GM21360 (cell line): ENCODE data around the gene TGFA.
"Not testable (repeated sequence)": the region's sequence is repeated elsewhere in the genome, so short reads cannot be mapped to it uniquely, and the experiment has no call there.

Experiments
- ATAC-seq: cut with Tn5 transposase; IDR thresholded peaks from one replicate; pipeline ENCODE4 v1.9.1; 2021; ENCODE audit warnings: mild to moderate bottlenecking, moderate library complexity; ENCODE audit not compliant: unreplicated experiment

The TGFA gene

DNA sequence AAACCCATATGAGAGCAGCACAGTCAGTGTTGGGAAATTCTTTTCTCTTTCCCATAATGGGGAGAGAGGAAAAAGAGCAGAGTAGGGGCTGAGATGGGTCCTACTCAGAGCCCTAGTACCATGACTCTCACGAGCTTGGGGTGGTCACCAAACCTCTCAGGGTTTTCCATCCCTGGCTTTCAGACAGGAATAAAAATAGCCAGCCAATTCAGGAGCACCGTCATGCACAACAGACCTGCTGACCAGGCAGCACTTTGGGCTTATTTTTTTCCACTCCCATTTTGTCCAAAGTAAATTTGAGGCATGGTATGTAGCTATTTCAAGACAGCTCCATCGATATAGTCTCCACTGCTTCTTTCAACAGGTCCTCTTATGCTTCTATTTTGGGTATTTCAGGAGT, 86.4 kb downstream of the TGFA start:
- ATAC-seq, result no peak

DNA sequence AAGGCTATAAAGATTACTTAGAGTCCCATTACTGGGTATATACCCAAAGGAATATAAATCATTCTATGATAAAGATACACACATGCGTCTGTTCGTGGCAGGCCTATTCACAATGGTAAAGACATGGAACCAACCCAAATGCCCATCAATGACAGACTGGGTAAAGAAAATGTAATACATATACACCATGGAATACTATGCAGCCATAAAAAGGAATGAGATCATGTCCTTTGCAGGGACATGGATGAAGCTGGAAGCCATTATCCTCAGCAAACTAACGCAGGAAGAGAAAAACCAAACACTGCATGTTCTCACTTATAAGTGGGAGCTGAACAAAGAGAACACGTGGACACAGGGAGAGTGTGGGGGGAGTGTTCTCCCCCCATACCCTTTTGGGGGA, 87.0 kb downstream of the TGFA start:
- ATAC-seq, result not testable (repeated sequence)

DNA sequence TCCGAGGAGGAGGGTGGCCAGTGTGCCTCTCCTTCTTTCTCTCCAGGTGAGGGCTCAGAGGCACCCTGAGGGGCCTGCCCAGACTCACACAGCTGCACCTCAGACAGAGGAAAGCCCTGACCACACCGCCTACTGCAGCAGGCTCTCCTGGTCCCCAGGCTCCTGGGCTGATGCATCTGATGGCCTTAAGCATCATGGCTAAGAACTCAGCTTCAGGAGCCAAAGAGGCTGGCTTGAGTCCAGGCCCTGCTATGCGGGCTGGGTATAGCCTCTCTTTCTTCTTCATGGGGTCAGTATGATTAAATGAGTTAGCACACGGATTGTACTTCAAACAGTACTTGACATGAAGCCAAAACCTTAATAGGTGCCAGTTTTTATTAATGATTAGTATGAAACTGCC, 89.6 kb downstream of the TGFA start:
- no peak for ATAC-seq

DNA sequence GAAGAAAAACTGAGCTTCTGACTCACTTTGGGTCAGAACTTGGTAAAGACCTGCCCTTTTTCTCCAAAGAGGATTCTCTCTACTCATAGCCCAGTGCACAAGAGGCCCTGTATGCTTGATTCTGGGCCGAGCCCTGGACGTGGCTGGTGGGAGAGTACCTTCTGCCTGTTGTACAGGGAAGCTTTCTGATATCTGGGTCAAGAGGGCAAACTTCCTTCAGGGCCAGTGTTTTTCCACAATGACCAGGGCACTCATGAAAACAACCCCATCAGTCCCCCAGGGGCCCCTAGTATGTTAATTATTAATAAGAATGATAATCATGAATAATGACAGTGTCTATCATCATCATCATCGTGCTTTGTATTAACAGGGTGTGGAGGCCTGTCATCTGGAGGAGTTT, 90.0 kb downstream of the TGFA start:
- ATAC-seq, result no peak

DNA sequence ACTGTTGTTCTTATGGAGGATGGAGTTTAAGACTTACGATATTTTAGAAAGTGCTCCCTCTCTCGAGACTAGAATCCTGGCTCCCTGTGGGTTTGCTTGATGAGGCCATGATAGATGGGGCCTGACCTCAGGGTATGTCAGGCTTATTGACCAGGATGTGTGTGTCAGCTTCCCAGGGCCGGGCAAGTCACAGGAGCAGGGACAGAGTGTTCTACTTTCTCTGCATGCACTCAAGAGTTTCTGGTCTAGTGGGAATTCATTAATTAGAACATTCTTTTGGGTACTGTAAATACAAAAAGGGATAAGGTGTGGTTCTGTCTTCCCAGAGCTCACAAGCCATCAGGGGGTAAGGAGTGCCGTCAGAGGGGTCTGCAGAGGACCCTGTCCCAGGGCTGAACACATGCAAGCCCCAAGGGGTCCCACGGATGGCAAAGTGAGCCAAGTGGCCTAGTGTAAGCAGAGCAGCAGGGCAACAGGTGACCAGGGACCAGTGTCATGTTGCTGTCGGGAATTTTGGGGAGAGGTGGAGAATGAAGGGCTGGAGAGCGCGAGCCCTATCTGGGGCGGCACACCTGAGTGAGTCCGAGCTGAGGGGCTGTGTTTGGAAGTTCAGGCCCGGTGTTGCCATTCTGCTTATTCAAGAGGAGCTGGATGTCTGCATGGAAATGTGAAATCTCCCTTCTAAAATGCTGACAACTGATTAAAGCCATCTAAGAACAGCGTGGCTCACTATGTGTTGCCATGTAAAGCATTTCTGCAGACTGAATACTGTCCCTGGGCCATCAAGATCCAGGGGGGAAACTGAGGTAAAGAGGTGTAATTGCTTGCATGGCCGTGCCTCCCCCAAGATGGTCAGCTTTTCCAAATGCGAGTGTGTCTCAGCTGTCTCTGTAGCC, 91.4 kb downstream of the TGFA start:
- no peak for ATAC-seq

DNA sequence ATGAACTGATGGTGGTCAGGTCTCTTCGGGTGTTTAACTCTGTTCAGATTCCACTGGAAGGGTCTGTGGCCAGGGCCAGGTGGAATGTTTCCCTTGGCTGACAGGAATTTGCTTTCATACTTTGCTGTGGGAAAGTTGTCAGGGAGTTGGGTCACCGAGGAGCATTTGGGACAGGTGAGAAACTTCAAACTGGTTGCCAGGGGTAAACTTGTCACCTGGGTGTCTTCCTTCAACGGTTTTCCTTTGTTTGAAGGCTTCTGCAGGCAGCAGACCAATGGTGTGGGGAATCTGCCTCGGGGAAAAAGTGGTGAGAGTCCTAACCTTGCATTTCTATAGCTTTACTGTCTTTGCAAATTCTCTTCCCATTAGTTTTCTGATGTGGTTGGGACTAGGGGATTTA, 92.2 kb downstream of the TGFA start:
- ATAC-seq, result no peak

DNA sequence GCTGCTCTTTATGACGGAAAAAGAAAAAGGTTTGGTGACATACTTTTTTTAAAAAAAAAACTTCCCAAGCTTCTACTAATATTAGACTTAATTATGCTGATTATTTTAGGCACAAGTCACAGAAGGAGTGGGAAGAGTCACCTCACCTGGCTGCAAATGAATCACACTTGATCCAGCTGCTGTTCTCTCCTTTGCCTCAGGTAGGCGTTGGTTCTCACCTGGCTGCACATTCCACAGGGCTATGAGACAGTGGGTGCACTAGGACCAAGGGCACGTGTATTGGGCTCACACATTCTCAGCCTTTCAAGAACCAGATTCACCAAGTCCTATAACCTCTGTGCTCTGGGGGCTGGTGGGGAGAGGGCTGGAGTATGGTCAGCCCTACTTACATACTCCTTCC, 93.3 kb downstream of the TGFA start:
- no peak for ATAC-seq

DNA sequence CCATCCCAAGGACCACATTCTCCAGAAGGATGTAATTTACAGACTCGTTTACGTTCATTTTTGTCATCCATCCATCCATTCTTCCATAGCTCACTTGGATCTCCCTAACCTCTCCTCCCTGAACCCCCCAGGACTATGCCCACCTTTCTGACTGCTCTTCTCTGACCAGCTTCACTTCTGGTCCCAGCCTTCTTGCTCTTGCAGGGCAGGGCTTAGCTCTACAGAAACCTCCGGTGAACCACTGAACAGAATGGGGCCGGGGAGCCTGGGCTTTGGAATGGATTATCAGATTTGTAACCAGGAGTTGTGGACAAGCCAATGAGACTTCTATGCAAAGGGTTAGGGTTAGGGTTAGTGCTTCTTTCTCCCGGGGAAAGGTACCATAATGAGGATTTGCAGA, 95.0 kb downstream of the TGFA start:
- no peak for ATAC-seq

DNA sequence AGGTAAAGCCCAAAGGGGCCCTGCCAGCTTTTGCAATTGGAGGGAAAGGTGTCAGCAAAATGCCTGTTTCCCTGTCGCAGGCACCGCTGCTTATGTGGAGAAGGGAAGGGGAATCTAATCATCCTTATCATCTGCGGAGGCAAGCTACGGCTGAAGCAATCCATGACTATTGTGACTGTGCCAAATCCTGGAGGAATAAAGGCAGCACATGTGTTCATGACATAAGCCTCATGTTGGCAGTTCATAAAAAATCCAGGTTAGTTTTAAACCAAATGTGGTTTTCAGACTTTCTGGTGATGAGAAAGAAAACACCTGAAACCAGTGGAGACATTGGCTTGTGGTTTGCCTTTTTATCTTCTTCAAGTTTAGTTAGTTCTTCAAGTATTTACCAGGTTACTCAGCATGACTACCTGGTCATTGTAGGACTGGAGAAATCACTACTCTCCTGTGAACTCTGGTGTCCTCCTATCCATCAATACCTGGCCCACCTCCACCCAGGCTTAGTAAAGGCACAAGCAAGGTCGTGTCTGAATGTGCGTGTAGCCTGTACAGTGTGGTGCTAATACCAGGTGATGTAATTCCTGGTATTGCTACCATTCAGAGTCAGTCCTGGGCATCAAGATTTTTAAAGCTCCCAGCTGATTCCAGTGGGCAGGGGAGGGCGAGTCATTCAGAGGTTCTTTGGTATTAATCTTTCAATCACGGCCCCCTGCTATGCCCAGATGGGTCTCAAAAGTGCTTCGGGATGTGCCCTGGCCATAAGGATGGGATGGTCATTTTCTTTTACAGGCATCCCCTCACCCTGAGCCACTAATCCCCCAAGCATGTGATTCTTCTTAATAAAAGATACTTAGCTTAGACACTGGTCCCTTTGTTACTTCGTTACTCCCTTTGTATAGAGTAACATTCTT, 96.8 kb downstream of the TGFA start:
- ATAC-seq, result no peak

DNA sequence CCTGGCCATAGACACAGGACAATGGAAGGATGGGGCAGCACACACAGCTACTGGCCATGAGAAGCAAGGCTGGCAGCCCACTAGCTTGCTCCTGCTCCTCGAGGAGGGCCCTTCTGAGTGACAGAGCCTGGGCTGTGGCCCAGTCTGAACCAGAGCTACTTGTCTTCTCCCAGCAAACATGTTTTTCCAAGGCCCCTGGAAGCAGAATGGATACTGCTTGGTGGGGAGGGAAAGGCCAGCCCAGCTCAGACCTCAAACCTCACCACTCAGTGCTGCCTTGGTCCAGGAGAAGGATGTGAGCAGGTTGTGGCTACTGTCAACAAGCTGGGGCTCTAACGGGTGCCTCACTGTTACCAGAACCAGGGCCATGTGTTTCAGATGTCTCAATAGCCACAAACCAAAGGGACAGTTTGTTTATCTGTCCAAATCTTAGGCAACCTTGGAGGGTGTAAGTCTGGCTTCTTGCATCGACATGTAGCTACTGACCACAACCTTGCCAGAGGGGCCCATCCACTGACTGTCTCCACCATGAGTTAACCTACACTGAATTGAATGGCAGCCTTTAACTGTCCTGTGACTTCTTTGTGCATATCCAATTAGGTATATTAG, 98.6 kb downstream of the TGFA start:
- ATAC-seq, result no peak

DNA sequence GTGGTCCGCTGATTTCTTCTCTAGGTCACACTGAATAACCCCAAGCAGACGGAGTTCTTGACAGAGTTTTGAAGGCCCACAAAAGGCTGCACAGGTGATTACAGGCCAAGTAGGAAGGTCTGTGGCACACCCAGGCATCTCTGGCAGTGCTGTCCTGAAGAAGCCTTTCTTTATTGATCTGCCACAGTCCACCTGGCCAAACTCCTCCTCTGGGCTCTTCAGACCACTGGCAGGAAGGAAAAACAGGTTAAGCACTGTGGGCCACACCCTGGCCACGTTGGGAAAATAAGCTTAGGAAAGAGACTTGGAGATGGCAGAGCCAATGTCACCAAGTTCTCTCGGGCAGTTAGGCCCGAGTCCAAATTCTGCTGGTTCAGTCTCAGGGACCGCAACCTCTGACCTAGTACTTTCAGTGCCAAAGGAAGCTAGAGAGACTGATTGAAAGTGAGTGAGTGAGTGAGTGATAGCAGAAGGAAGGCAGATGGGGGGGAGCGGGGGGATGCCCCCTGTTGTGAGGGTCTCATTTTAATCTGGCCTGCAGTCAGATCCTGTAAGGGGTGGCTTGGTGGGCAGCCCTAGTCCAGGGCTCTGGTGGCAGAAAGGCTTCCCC, 102.9 kb downstream of the TGFA start:
- no peak for ATAC-seq

DNA sequence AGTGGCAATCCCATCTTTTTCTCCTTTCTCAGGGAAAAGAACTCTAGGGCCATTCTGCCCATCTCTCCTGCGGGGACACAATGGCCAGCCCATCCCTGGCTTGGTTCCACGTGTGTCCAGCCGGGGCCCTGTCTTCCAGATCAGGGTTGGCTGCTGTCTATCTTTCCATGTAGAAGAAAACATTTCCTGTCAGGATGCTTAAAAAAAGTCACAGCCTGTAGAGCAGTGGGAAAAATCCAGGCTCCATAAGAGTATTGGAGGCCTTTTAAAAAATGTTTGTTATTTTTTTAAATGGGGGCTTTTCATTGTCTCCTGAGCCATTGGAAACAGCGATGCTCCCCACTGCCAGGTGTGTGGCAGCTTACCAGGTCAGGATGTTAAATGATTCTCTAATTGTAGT, 105.6 kb downstream of the TGFA start:
- no peak for ATAC-seq

DNA sequence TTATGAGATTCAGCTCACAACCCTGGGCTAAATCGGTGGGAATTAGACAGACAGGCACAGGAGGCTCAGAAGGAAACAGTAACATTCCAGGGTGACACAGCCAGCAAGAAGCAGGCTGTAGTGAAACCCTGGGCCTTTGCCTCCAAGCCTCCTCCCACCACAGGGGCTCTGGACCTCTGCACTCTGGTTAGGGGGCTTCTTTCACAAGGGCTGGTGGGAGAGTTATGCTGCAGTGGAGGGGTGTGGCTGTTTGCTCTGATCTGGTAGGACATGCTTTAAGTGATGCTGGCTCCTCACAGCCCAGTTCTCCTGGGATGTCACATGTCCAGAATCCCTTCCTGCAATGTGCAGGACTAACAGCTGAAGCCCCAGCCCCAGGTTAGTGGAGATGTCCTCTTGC, 109.9 kb downstream of the TGFA start:
- no peak for ATAC-seq

DNA sequence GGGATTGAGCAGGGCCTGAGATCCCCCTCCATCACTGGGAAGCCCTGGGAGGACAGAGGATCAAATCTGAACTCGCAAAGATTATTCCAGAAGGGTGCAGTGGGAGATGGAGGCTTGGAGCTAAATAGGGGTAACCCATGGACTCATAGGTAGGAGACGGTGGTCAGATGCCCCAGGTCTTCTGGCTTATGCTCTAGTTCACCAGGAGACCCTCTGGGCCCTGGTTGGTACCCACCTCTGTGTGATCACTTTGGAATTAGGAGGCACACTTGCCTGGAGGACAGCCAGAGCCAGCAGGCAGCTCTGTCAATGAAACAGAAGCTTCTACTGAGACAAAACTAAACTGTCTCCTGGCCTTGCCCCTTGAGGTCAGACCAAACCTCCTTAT, 110.6 kb downstream of the TGFA start:
- ATAC-seq, result no peak

DNA sequence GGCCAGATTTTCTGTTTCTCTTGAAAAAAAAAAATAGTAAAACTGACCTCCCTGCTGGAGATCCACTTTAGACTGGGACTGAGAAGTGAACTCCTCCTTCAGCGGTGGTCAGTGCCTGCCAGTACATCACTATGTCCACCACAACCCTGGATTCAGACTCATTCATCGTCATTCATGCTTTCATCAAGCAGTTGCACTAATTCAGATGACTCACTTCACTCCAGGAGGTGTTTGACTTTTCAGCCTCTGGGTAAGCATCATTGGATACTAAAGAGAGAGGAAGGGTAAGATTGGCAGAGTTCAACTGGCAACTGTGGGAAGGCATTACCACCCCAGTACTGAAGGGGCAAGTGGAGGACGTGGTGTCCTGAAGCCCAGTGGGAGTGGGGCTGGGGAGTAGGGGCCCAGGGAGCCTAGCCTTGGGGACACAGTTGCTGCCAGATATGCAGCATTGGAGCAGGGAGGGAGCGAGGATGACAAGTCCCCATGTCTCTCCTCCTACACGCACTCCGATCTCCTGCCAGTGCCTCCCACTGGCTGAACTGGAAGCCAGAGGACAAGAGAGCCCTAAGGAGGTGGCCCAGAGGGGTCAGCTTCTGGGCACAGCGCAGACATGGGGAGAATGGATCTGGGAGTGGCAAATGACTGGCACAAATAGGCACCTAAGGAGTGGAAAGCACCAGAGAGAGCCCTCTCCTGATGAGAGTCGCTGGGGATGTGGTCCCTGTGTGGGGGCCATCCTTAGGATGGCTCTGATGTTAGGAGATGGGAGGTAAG, 111.1 kb downstream of the TGFA start:
- no peak for ATAC-seq

DNA sequence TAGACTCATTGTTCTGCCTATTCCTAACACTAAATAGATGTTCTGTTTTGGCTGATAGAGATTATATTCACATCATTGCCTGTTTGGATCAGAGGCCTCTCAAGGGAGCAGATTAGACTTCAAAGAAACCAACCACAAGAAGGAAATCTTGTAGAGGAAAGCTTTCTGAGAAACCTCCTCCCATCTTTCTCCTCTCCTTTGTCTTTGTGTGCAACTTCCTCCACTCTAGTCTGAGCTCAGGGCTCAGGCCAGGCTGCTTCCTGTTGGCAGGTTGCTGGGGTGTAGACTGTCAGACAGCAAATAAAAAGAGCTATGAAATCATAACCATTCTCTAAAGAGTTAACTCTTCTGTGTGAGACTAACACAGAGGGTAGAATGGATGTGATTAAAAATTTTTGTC, 113.0 kb downstream of the TGFA start:
- ATAC-seq, result no peak

DNA sequence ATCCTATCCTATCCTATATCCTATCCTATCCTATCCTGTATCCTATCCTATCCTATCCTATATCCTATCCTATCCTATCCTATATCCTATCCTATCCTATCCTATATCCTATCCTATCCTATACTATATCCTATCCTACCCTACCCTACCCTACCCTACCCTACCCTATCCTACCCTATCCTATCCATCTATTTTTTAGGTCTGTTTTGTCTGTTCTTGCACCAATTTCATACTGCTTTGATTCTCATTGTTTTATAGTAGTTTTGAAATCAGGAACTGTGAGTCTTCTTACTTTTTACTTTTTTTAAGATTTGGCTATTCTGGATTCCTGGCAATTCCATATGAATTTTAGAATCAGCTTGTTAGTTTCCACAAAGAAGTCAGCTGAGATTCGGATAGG, 118.5 kb downstream of the TGFA start:
- no peak for ATAC-seq

DNA sequence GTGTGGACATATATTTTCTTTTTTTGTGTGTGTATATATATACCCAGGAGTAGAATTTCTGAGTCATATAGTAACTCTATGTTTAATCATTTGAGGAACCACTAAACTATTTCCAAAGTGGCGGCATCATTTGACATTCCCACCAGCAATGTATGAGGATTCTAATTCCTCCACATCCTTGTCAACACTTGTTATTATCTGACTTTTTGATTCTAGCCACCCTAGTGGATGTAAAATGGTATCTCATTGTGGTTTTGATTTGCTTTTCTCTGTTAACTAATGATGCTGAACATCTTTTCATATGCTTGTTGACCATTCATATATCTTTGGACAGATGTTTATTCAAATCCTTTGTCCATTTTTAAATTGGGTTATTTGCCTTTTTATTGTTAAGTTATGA, 120.3 kb downstream of the TGFA start:
- ATAC-seq, result no peak

DNA sequence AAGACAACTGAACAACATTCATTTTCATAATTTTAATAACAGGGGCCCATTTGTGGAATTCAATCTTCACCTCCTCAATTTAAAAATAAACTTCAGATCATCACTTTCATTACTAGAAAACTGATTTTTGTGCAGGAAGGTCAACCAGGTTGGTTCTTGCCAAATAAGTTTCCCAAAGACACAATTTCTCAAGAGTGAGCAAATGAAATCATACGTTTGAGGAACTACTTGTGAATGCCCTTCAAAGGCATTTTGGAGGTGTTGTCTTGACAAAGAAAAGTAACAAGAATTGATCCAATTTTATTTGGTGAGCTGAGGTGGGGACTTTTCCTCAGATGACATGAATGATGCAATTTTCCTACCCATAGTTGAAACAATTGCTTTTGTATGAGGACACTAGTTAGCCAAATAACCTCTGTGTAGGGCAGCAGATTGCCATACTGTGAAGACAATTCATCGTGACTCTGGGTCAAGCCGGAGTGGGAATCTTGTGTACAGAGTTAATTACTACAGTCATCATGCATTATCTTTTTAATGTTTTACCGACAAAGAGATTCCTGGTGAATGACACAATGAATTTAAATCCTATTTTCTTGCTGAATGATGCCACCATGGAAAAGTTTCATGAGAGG, 121.8 kb downstream of the TGFA start:
- no peak for ATAC-seq

DNA sequence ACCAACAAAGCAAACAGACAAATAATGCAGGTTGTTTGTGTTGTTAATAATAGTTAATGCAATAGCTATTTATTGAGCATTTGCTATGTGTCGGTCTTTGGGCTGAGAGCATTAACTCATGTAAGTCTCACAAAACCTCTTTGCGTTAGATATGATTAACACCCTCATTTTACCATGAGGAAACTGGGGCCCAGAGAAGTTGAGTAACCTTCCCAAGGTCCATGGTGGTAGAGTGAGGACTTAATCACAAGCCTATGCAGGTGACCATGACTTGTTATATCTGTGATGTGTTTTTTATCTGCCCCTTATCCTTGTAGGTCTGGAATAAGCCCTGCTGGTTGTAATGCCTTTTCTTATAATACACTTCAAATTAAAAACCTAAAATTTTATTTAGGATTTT, 127.3 kb downstream of the TGFA start:
- ATAC-seq, result no peak
